ENCODE results near the gene POLR1D.
A peak's percentile ranks its signal among the peaks of the same experiment; 100 is the strongest.

The POLR1D gene

DNA sequence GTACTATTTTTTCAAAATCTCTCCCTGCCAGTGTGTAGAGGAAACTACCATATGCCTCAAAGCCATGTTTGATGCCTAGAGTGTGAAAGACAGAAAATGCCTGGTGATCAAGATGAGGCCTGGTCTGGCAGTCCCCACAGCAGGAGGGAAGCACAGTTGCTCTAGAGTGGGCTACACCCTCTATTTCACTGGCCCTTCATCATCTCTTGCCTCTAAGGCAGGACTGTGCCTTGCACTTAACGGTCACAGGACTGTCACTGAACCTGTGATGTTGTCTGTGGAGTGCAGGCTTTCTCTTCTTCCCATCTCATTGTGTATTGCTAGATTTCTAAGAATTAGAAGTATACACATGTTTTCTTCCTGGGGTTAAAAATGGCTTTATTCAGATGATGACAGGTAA is 16.3 kb downstream of the POLR1D start:
- peaks cover 13% of the 10 kb centered on the region; the same call in 1 of the 2 replicates for H3K79me2 ChIP-seq (ENCODE audit: insufficient read depth, low read depth)

DNA sequence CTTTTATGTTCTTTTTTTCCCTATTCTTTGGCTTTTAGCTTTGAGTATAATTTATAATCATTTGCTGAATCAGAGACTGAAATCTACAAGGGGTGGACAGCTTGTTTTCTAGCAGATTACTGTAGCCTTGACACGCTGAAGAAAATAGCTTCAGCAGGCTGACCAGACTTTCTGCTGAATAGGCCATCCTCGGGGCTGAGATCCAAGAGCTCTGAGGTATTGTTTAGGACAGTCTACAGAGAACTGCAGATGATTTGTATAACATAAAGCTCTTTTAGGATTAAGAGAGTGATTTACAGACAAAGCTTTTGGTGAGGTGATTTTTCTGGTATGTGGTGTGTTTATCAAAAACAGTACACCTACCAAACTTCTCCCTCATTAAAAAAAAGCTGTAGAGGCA is 16.8 kb downstream of the POLR1D start:
- no peak overlapping the region for H2AFZ ChIP-seq (ENCODE audit: low read depth)
- no peaks in the 10 kb centered on the region for H4K20me1 ChIP-seq (ENCODE audit: insufficient read depth)
- peaks cover 13% of the 10 kb centered on the region; the same call in 1 of the 2 replicates for H3K79me2 ChIP-seq (ENCODE audit: insufficient read depth, low read depth)
- TF ChIP-seq, protein P1, sequence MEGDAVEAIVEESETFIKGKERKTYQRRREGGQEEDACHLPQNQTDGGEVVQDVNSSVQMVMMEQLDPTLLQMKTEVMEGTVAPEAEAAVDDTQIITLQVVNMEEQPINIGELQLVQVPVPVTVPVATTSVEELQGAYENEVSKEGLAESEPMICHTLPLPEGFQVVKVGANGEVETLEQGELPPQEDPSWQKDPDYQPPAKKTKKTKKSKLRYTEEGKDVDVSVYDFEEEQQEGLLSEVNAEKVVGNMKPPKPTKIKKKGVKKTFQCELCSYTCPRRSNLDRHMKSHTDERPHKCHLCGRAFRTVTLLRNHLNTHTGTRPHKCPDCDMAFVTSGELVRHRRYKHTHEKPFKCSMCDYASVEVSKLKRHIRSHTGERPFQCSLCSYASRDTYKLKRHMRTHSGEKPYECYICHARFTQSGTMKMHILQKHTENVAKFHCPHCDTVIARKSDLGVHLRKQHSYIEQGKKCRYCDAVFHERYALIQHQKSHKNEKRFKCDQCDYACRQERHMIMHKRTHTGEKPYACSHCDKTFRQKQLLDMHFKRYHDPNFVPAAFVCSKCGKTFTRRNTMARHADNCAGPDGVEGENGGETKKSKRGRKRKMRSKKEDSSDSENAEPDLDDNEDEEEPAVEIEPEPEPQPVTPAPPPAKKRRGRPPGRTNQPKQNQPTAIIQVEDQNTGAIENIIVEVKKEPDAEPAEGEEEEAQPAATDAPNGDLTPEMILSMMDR (conservative IDR thresholded peaks at IDR 0.05; ENCODE audit: low read depth, low read length): no peak
- no peak overlapping the region for H3K9ac ChIP-seq
- peak overlapping the region; percentile 13; the same call in 1 of the 2 replicates for H3K4me2 ChIP-seq
- H3K4me1 ChIP-seq (ENCODE audit: low read depth, poor library complexity, severe bottlenecking): peaks cover 43% of the 10 kb centered on the region
- no peaks in the 10 kb centered on the region for H3K27me3 ChIP-seq (ENCODE audit: insufficient read depth, low read depth)
- H3K27ac ChIP-seq: peak overlapping the region; percentile 2; the same call in 1 of the 2 replicates
- H3K4me3 ChIP-seq (IDR thresholded peaks at IDR 0.05; ENCODE audit: insufficient read depth, low read depth, low read length): no peak overlapping the region
- no peaks in the 10 kb centered on the region for H3K36me3 ChIP-seq (ENCODE audit: insufficient read depth)

More for the DNA sequence above, 16.3 kb downstream of the POLR1D start:
- Histone ChIP-seq H2AFZ (ENCODE audit: low read depth) (no peak overlapping the region), H3K9ac (no peak overlapping the region), H3K36me3 (ENCODE audit: insufficient read depth) (no peaks in the 10 kb centered on the region), H4K20me1 (ENCODE audit: insufficient read depth) (no peaks in the 10 kb centered on the region), H3K4me3 (IDR thresholded peaks at IDR 0.05; ENCODE audit: insufficient read depth, low read depth, low read length) (no peak overlapping the region), H3K4me2 (peak overlapping the region; percentile 13; the same call in 1 of the 2 replicates), H3K4me1 (ENCODE audit: low read depth, poor library complexity, severe bottlenecking) (peaks cover 43% of the 10 kb centered on the region), H3K27ac (no peak overlapping the region), H3K27me3 (ENCODE audit: insufficient read depth, low read depth) (no peaks in the 10 kb centered on the region)
- TF ChIP-seq, protein P1 (conservative IDR thresholded peaks at IDR 0.05; ENCODE audit: low read depth, low read length): no peak

DNA sequence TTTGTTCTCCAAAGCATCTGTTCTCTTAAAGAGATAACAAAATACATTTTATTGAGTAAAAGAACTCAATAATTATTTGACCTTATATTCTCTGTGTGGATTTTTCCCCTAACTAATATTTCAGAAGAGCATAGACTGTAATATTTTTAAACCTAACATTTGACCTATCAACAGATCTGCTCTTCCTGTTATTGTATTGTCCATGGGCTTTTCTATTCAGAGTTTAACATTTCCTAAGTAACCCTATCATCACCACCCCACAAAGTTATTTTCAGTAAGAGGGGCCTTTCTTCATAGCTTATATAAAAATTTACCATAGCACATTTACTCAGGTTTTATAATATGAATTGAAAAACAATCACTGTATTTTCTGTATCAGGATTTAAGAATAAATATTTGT is 17.5 kb downstream of the POLR1D start:
- H3K9ac ChIP-seq: no peak overlapping the region
- H3K79me2 ChIP-seq (ENCODE audit: insufficient read depth, low read depth): peaks cover 13% of the 10 kb centered on the region; the same call in 1 of the 2 replicates
- H3K36me3 ChIP-seq (ENCODE audit: insufficient read depth): no peaks in the 10 kb centered on the region
- H3K4me3 ChIP-seq (IDR thresholded peaks at IDR 0.05; ENCODE audit: insufficient read depth, low read depth, low read length): no peak overlapping the region
- H4K20me1 ChIP-seq (ENCODE audit: insufficient read depth): no peaks in the 10 kb centered on the region
- H3K27me3 ChIP-seq (ENCODE audit: insufficient read depth, low read depth): no peaks in the 10 kb centered on the region
- no peak overlapping the region for H2AFZ ChIP-seq (ENCODE audit: low read depth)
- H3K27ac ChIP-seq: no peak overlapping the region
- H3K4me2 ChIP-seq: no peak overlapping the region
- TF ChIP-seq, protein P1 (conservative IDR thresholded peaks at IDR 0.05; ENCODE audit: low read depth, low read length): no peak
- peaks cover 43% of the 10 kb centered on the region for H3K4me1 ChIP-seq (ENCODE audit: low read depth, poor library complexity, severe bottlenecking)

DNA sequence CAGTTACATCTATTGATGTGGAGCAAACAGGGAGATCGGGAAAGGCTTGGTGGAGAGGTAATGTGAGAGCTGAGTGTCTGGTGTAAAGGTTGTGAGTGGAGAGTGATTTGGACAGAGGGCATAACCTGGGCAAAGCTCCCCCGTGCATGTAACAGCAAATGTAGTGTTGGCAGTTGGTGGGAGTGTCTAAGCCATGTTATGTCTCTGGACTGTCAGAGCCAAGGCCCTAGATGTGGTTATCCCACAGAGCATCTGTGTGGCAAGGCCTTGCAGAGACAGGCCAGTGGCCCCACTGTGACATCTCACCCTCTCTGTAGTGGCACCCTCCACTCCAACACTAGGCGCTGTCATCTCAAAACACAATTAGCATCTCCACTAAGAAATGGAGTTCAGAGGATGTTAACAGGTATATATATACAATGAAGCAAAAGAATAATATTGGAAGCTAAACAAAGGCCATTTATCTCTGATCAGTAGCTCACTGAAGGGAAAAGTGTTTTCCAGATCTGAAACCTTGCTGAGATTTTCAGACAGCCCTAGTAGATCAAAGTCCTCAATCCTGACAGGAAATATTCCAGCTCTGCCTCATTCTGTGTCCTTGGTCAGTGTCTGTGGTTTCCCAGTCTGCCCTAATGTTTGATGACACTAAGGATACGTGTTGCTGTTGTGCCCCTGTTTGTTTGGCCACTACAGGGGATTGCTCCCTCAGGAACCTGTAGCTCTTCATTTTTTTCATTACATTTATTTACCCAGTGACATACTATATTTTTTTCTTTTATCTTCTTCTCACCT is 20.2 kb downstream of the POLR1D start:
- H3K4me2 ChIP-seq: no peak overlapping the region
- H3K4me1 ChIP-seq (ENCODE audit: low read depth, poor library complexity, severe bottlenecking): peaks cover 25% of the 10 kb centered on the region
- H2AFZ ChIP-seq (ENCODE audit: low read depth): no peak overlapping the region
- H4K20me1 ChIP-seq (ENCODE audit: insufficient read depth): no peaks in the 10 kb centered on the region
- H3K9ac ChIP-seq: no peak overlapping the region
- no peak overlapping the region for H3K4me3 ChIP-seq (IDR thresholded peaks at IDR 0.05; ENCODE audit: insufficient read depth, low read depth, low read length)
- peaks cover 13% of the 10 kb centered on the region; the same call in 1 of the 2 replicates for H3K79me2 ChIP-seq (ENCODE audit: insufficient read depth, low read depth)
- no peak overlapping the region for H3K27ac ChIP-seq
- H3K27me3 ChIP-seq (ENCODE audit: insufficient read depth, low read depth): no peaks in the 10 kb centered on the region
- no peaks in the 10 kb centered on the region for H3K36me3 ChIP-seq (ENCODE audit: insufficient read depth)
- TF ChIP-seq, protein P1 (conservative IDR thresholded peaks at IDR 0.05; ENCODE audit: low read depth, low read length): no peak
